ENCODE measurements around the gene HMX1. TPM values are rescaled to one million over a fixed set of nuclear protein-coding genes. Genes with fewer than 3 reads are reported as not detected.

The HMX1 gene
- total RNA-seq, 1 donor from 2014 or later, result not detected

DNA sequence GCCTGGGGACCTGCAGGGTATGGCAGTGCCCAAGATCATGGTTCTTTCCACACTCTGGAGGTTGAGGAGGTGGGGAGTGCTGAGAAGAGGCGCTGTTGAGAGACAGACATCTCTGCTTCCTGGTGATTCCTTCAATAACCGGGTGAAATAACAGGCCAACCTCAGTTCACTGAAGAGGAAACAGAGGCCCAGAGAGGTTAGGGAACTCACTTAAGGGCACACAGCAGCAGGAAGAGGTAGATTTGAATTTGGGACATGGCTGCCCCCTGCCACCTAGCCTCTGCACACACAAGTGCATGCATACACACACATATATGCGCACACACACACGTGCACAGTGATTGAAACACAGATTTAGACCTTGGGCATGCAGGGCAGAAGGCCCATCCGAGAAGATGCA is 24.9 kb upstream of the HMX1 start:
- Histone ChIP-seq H3K27ac (no peak overlapping the region), H3K27me3 (peaks cover 58% of the 10 kb centered on the region), H3K4me3 (no peak overlapping the region), H3K4me1 (no peaks in the 10 kb centered on the region), H3K9me3 (peaks cover 11% of the 10 kb centered on the region), H3K36me3 (no peaks in the 10 kb centered on the region)
- intact Hi-C loops (cut with DNase I), result no loop called here
- ATAC-seq (no peak), DNase-seq (no peak)
- TF ChIP-seq, protein P1, sequence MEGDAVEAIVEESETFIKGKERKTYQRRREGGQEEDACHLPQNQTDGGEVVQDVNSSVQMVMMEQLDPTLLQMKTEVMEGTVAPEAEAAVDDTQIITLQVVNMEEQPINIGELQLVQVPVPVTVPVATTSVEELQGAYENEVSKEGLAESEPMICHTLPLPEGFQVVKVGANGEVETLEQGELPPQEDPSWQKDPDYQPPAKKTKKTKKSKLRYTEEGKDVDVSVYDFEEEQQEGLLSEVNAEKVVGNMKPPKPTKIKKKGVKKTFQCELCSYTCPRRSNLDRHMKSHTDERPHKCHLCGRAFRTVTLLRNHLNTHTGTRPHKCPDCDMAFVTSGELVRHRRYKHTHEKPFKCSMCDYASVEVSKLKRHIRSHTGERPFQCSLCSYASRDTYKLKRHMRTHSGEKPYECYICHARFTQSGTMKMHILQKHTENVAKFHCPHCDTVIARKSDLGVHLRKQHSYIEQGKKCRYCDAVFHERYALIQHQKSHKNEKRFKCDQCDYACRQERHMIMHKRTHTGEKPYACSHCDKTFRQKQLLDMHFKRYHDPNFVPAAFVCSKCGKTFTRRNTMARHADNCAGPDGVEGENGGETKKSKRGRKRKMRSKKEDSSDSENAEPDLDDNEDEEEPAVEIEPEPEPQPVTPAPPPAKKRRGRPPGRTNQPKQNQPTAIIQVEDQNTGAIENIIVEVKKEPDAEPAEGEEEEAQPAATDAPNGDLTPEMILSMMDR (IDR thresholded peaks at IDR 0.05), result no peak

DNA sequence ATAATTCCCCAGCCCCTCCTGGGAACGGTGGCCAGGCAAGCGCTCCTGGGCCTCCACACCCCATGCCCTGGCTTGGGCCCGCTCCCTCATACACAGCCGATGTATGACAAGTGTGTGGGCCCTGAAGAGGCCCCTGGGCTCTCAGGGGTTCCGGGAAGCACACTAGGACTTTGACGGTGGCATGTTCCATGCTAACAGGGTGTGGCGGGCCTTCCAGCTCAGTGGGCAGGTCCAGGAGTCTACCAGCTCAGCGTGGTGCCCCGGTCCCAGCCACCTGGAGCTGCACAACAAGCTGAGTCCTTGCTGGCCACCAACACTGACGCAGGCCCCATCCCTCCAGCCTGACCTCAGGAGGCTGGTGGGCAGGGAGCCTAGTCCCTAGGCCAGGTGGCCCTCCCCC is 24.4 kb upstream of the HMX1 start:
- Histone ChIP-seq H3K27me3 (peaks cover 60% of the 10 kb centered on the region), H3K27ac (no peak overlapping the region), H3K36me3 (no peaks in the 10 kb centered on the region), H3K4me1 (no peaks in the 10 kb centered on the region), H3K9me3 (peaks cover 9% of the 10 kb centered on the region), H3K4me3 (no peak overlapping the region)
- ATAC-seq (no peak), DNase-seq (no peak)
- intact Hi-C loops (cut with DNase I), result no loop called here
- TF ChIP-seq, protein P1 (IDR thresholded peaks at IDR 0.05), result no peak

DNA sequence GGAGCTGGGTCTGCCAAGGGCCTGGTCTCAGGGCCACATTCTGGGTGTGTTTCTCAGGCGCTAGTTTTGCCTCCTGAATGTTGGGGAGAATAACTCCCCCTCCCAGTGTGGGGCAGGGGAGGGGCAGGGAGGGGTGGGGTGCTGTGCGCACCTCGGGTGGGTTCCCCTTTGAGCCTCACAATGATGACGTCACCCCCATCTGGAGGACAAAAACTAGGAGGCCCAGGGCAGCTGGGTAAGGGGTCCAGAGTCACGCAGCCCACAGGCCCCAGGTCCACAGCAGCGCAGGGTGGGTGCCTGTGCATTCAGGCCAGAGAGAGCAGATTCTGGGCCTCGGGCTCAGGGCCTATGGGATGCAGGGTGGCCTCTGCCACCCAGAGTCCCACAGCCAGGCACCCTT is 23.7 kb upstream of the HMX1 start:
- TF ChIP-seq, protein P1 (IDR thresholded peaks at IDR 0.05), result no peak
- DNase-seq, result no peak
- no peaks in the 10 kb centered on the region for H3K4me1 ChIP-seq
- no peaks in the 10 kb centered on the region for H3K36me3 ChIP-seq
- H3K9me3 ChIP-seq, result peaks cover 1% of the 10 kb centered on the region
- no peak for ATAC-seq
- H3K4me3 ChIP-seq, result no peak overlapping the region
- H3K27ac ChIP-seq, result no peak overlapping the region
- intact Hi-C loops (cut with DNase I), result no loop called here
- H3K27me3 ChIP-seq, result peaks cover 66% of the 10 kb centered on the region

DNA sequence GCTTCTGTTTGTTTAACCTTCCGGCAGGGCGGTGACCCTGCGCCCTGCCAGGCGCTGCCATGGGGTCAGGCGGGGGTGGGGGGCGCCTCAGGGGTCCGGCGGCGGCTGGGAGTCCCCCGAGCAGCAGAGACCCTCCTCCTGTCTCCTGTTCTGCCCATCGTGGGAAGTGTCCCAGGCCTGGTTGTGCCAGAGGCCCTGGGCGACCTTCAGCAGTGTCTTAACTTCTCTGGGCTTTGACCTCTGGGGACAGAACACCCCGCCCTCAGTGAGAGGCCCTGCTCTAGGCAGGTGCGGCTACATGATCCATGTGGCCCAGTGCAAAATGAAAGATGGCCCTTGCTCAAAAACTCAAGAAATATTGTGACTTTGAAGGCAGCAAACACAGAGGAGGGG is 22.8 kb upstream of the HMX1 start:
- DNase-seq (no peak), ATAC-seq (no peak)
- Histone ChIP-seq H3K36me3 (no peaks in the 10 kb centered on the region), H3K27ac (no peak overlapping the region), H3K27me3 (peaks cover 75% of the 10 kb centered on the region), H3K4me1 (no peaks in the 10 kb centered on the region), H3K4me3 (no peak overlapping the region), H3K9me3 (no peaks in the 10 kb centered on the region)
- TF ChIP-seq, protein P1 (IDR thresholded peaks at IDR 0.05), result no peak
- intact Hi-C loops (cut with DNase I), result no loop called here

DNA sequence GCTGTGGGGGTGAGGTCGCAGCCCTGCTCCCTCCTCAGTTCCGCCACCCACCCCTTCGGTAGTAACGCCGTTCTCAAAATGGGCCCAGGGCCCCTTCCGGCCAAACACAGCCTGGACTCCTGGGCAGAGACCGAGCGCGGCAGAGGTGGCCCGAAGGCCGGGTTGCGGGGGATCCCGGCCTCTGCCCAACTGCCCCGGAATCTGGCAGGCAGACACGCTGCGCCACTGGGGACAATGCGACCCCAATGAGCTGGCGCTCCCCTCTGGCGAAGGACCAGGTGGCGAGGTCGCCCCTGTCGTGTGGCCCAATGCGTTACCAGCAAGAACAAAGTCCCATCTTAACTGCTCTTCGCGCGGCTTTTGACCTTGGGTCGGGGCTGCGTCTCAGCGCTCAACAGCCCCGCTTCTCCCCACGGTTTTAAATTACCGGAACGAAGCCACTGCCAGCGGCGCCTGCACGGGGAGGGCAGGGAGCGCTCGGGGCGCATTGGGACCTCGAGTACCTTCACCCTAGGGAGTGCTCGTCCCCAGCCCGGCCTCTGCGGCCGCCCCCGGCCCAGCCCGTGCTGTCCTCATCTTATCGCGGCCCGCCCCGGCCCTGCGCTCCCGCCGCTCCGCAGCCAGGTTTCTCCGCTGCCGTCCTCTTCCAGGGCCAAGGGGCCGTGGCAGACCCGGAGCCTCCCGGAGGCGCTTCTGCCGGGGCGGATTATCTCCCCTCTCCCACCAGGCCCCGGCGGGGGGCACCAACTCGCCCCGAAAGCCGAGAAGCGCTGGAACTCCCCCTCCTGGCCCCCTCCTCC is 22.2 kb upstream of the HMX1 start:
- TF ChIP-seq, protein P1 (IDR thresholded peaks at IDR 0.05), result no peak
- Histone ChIP-seq H3K4me3 (no peak overlapping the region), H3K4me1 (no peaks in the 10 kb centered on the region), H3K36me3 (no peaks in the 10 kb centered on the region), H3K27me3 (peaks cover 75% of the 10 kb centered on the region), H3K27ac (no peak overlapping the region), H3K9me3 (no peaks in the 10 kb centered on the region)
- ATAC-seq (no peak), DNase-seq (no peak)
- intact Hi-C loops (cut with DNase I), result no loop called here
